Esophagus muscularis mucosa (tissue), 4 donors: ENCODE data around the gene CLNK. TPM values are rescaled to one million over a fixed set of nuclear protein-coding genes. Genes with fewer than 3 reads are reported as not detected.

ENCODE experiments used
- DNase-seq: peaks from one replicate; pipeline ENCODE4 v3.0.0-alpha.2; 2017; ENCODE audit errors: extremely low spot score
- H3K27ac ChIP-seq, 4 donors: fragments of 200-600 bp; sonication (generic); replicated peaks in 1 of 4; 1 replicate in 3 of 4; 2 replicates in 1 of 4; pipeline ENCODE4 v1.5.1; 2016 to 2019; ENCODE audit warnings: mild to moderate bottlenecking in 1 of 4
- H3K27me3 ChIP-seq, 4 donors: fragments of 200-600 bp; sonication (generic); one replicate each; pipeline versions ENCODE4 v1.5.1 to v1.6.0; 2016 to 2019
- H3K36me3 ChIP-seq, 4 donors: fragments of 200-600 bp; sonication (generic); one replicate each; pipeline ENCODE4 v1.5.1; 2016 to 2019
- H3K4me1 ChIP-seq, 4 donors: fragments of 200-600 bp; sonication (generic); one replicate each; pipeline ENCODE4 v1.5.1; 2016 to 2019
- H3K4me3 ChIP-seq, 4 donors: fragments of 200-600 bp; sonication (generic); 1 replicate in 2 of 4; 2 replicates in 2 of 4; pipeline ENCODE4 v1.5.1; 2016 to 2019; ENCODE audit warnings: mild to moderate bottlenecking in 4 of 4, moderate library complexity in 1 of 4
- H3K9me3 ChIP-seq, 4 donors: fragments of 200-600 bp; sonication (generic); 1 replicate in 3 of 4; 2 replicates in 1 of 4; pipeline ENCODE4 v1.5.1; 2016 to 2019
- EP300 ChIP-seq: sonication (generic); formaldehyde crosslinking; IDR thresholded peaks from one replicate; pipeline ENCODE4 v1.6.1; 2017; ENCODE audit warnings: antibody characterized with exemption
- POLR2A ChIP-seq: fragments of 450-650 bp; IDR thresholded peaks from one replicate; pipeline ENCODE4 v1.6.1; 2017; ENCODE audit warnings: antibody characterized with exemption, moderate library complexity, mild to moderate bottlenecking, low read depth
- POLR2AphosphoS5 ChIP-seq, 2 donors: sonication (generic); formaldehyde crosslinking; IDR thresholded peaks; one replicate each; pipeline ENCODE4 v1.6.1; 2017; ENCODE audit warnings: antibody characterized with exemption in 2 of 2
- WGBS: methylation state at CpG from one replicate; pipeline ENCODE4 v1.1.5; 2018; 5-methylcytosine and 5-hydroxymethylcytosine counted together
- intact Hi-C: fragments of 100-400 bp; cut with DNase I; formaldehyde crosslinking; loops from one replicate; pipeline ENCODE4 v1.15.1; 2023
- total RNA-seq, 4 donors: library from RNA; depleted of rRNA; stranded (reverse); fragments of >200 nt; gene quantifications; one replicate each; pipeline versions ENCODE4 v1.1.0 to v1.2.1, GENCODE V29; 2016
- TF ChIP-seq, protein P1 (sequence below), 3 experiments: fragments of 200-600 bp in 2 of 3; fragments of 450-650 bp in 1 of 3; sonication (generic) in 2 of 3; IDR thresholded peaks; one replicate each; pipeline ENCODE4 v1.5.1; 2017 to 2019; ENCODE audit warnings: antibody characterized with exemption in 3 of 3, mild to moderate bottlenecking in 2 of 3, moderate library complexity in 1 of 3

CLNK gene
- total RNA-seq, 4 donors from 2014 or later, result not detected

- TF ChIP-seq POLR2AphosphoS5 (IDR thresholded peaks at IDR 0.05), result no peak
- no peak for TF ChIP-seq POLR2A
- TF ChIP-seq, protein P1, sequence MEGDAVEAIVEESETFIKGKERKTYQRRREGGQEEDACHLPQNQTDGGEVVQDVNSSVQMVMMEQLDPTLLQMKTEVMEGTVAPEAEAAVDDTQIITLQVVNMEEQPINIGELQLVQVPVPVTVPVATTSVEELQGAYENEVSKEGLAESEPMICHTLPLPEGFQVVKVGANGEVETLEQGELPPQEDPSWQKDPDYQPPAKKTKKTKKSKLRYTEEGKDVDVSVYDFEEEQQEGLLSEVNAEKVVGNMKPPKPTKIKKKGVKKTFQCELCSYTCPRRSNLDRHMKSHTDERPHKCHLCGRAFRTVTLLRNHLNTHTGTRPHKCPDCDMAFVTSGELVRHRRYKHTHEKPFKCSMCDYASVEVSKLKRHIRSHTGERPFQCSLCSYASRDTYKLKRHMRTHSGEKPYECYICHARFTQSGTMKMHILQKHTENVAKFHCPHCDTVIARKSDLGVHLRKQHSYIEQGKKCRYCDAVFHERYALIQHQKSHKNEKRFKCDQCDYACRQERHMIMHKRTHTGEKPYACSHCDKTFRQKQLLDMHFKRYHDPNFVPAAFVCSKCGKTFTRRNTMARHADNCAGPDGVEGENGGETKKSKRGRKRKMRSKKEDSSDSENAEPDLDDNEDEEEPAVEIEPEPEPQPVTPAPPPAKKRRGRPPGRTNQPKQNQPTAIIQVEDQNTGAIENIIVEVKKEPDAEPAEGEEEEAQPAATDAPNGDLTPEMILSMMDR (IDR thresholded peaks at IDR 0.05), result no peak
- no peak for TF ChIP-seq EP300
- intact Hi-C loops, result no loop called here
- no peak for DNase-seq
- H3K36me3 ChIP-seq, result no peaks in the 10 kb centered on the region
- no peaks in the 10 kb centered on the region for H3K4me1 ChIP-seq
- no peak overlapping the region for H3K27ac ChIP-seq
- 76% methylated on average over 5 of the region's 5 CpGs for WGBS
- no peaks in the 10 kb centered on the region for H3K27me3 ChIP-seq
- no peak overlapping the region for H3K4me3 ChIP-seq
- H3K9me3 ChIP-seq, result peaks cover 0 to 3% (median 0%) of the 10 kb centered on the region in 4 donors
Observed at GRCh38 chr4:10643600-10644425, 40.8 kb downstream of the CLNK start.

GRCh38 chr4:10640561-10641201, 43.9 kb downstream of the CLNK start:
- intact Hi-C loops, result no loop called here
- 57% methylated on average over 5 of the region's 5 CpGs for WGBS
- H3K4me1 ChIP-seq, result no peaks in the 10 kb centered on the region
- no peak overlapping the region for H3K27ac ChIP-seq
- no peaks in the 10 kb centered on the region for H3K9me3 ChIP-seq
- DNase-seq, result no peak
- H3K36me3 ChIP-seq, result no peaks in the 10 kb centered on the region
- H3K27me3 ChIP-seq, result no peaks in the 10 kb centered on the region
- TF ChIP-seq EP300 (no peak), POLR2A (no peak), POLR2AphosphoS5 (IDR thresholded peaks at IDR 0.05) (no peak)
- TF ChIP-seq, protein P1 (IDR thresholded peaks at IDR 0.05), result no peak
- H3K4me3 ChIP-seq, result no peak overlapping the region

DNA sequence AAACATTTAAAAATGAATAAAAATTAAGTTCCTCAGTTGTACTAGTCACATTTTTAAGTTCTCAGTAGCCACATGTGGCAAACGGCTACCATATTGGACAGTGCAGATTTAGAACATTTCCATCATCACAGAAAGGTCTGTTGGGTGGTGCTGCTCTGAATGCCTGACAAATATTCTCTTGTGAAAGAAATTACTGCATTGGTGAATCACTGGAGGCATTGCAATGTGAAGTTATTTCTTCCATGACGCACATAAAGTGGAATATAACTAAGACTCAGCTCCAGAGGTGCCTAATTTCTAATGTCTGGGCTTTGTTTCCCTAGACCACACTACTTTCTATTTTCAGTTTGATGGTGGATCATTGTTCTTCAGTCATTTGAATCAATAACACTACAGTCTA, 44.9 kb downstream of the CLNK start:
- no peak for TF ChIP-seq EP300
- no peak for TF ChIP-seq POLR2A
- no peak for TF ChIP-seq POLR2AphosphoS5 (IDR thresholded peaks at IDR 0.05)
- TF ChIP-seq, protein P1 (IDR thresholded peaks at IDR 0.05), result no peak
- intact Hi-C loops, result no loop called here
- no peaks in the 10 kb centered on the region for H3K9me3 ChIP-seq
- WGBS, result 87% methylated on average over 2 of the region's 2 CpGs
- no peaks in the 10 kb centered on the region for H3K36me3 ChIP-seq
- no peaks in the 10 kb centered on the region for H3K27me3 ChIP-seq
- H3K27ac ChIP-seq, result no peak overlapping the region
- no peak overlapping the region for H3K4me3 ChIP-seq
- H3K4me1 ChIP-seq, result no peaks in the 10 kb centered on the region
- no peak for DNase-seq

GRCh38 chr4:10639100-10639499, 45.5 kb downstream of the CLNK start:
- Histone ChIP-seq H3K4me1 (no peaks in the 10 kb centered on the region), H3K27ac (no peak overlapping the region), H3K9me3 (no peaks in the 10 kb centered on the region), H3K36me3 (no peaks in the 10 kb centered on the region), H3K27me3 (no peaks in the 10 kb centered on the region), H3K4me3 (no peak overlapping the region)
- intact Hi-C loops, result no loop called here
- DNase-seq, result no peak
- 100% methylated on average over 1 of the region's 1 CpG for WGBS
- TF ChIP-seq EP300, result no peak
- TF ChIP-seq POLR2AphosphoS5 (IDR thresholded peaks at IDR 0.05), result no peak
- TF ChIP-seq, protein P1 (IDR thresholded peaks at IDR 0.05), result no peak
- TF ChIP-seq POLR2A, result no peak
